ENCODE results near the gene PRKAG2.

Gene PRKAG2

GRCh38 chr7:151900986-151901621 is 24.2 kb upstream of the PRKAG2 start:
- no peak for DNase-seq (ENCODE audit: low spot score)

GRCh38 chr7:151900591-151900985 is 23.7 kb upstream of the PRKAG2 start:
- DNase-seq (ENCODE audit: low spot score), result no peak

GRCh38 chr7:151899513-151900360 is 22.8 kb upstream of the PRKAG2 start:
- DNase-seq (ENCODE audit: low spot score), result no peak

- DNase-seq (ENCODE audit: low spot score), result no peak
Measured at GRCh38 chr7:151897951-151898686, 21.2 kb upstream of the PRKAG2 start.

- DNase-seq (ENCODE audit: low spot score), result no peak
Measured at GRCh38 chr7:151897161-151897731, 20.3 kb upstream of the PRKAG2 start.

- no peak for DNase-seq (ENCODE audit: low spot score)
Measured at GRCh38 chr7:151896486-151896885, 19.6 kb upstream of the PRKAG2 start.

GRCh38 chr7:151896086-151896485 is 19.2 kb upstream of the PRKAG2 start:
- no peak for DNase-seq (ENCODE audit: low spot score)

GRCh38 chr7:151895631-151896031 is 18.7 kb upstream of the PRKAG2 start:
- DNase-seq (ENCODE audit: low spot score), result no peak

- no peak for DNase-seq (ENCODE audit: low spot score)
Measured at GRCh38 chr7:151895008-151895630, 18.2 kb upstream of the PRKAG2 start.

- DNase-seq (ENCODE audit: low spot score), result no peak
Measured at GRCh38 chr7:151894111-151895007, 17.4 kb upstream of the PRKAG2 start.

- DNase-seq (ENCODE audit: low spot score), result no peak
Measured at GRCh38 chr7:151893405-151893923, 16.5 kb upstream of the PRKAG2 start.

GRCh38 chr7:151891753-151892152 is 14.8 kb upstream of the PRKAG2 start:
- no peak for DNase-seq (ENCODE audit: low spot score)

GRCh38 chr7:151891182-151891581 is 14.3 kb upstream of the PRKAG2 start:
- DNase-seq (ENCODE audit: low spot score), result no peak

GRCh38 chr7:151890355-151891004 is 13.6 kb upstream of the PRKAG2 start:
- DNase-seq (ENCODE audit: low spot score), result no peak

GRCh38 chr7:151889406-151890354 is 12.8 kb upstream of the PRKAG2 start:
- no peak for DNase-seq (ENCODE audit: low spot score)

GRCh38 chr7:151888079-151889067 is 11.5 kb upstream of the PRKAG2 start:
- no peak for DNase-seq (ENCODE audit: low spot score)

GRCh38 chr7:151886783-151887182 is 9.9 kb upstream of the PRKAG2 start:
- no peak for DNase-seq (ENCODE audit: low spot score)

GRCh38 chr7:151885202-151885580 is 8.3 kb upstream of the PRKAG2 start:
- DNase-seq (ENCODE audit: low spot score), result no peak

All from hepatic stellate cell (primary cell).